ENCODE measurements around the gene FAM180A. TPM values are rescaled to one million over a fixed set of nuclear protein-coding genes. Genes with fewer than 3 reads are reported as not detected.
A peak's percentile ranks its signal among the peaks of the same experiment; 100 is the strongest.

The FAM180A gene
- total RNA-seq, 3 donors from 2014 or later (not counting 1 experiment from before 2014, with no cell fraction given), result not detected

- intact Hi-C loops (cut with micrococcal nuclease), result no loop called here
- WGBS (ENCODE audit: insufficient coverage), result 100% methylated on average over 1 of the region's 1 CpG
- H3K36me3 Mint-ChIP-seq, result no peaks in the 10 kb centered on the region
Measured at GRCh38 chr7:135715673-135716072, 32.9 kb downstream of the FAM180A start.

GRCh38 chr7:135715055-135715522, 33.5 kb downstream of the FAM180A start:
- Histone ChIP-seq H3K4me1 (ENCODE audit: control insufficient read depth, insufficient read depth, low read length) (no peaks in the 10 kb centered on the region), H3K4me3 (ENCODE audit: low read length) (no peak overlapping the region), H3K27me3 (ENCODE audit: control insufficient read depth, insufficient read depth, low read length) (no peaks in the 10 kb centered on the region), H3K36me3 (ENCODE audit: control insufficient read depth, insufficient read depth, low read length) (no peaks in the 10 kb centered on the region), H3K27ac (ENCODE audit: low read length) (no peak overlapping the region), H3K9me3 (ENCODE audit: control insufficient read depth, insufficient read depth, low read length) (no peaks in the 10 kb centered on the region)
- 94% methylated on average over 5 of the region's 5 CpGs for WGBS (ENCODE audit: insufficient coverage)
- no peaks in the 10 kb centered on the region for H3K36me3 Mint-ChIP-seq
- no peak for TF ChIP-seq CTCF (IDR thresholded peaks at IDR 0.05)
- no peak overlapping the region for H3K4me3 Mint-ChIP-seq
- no peak overlapping the region for H3K27ac Mint-ChIP-seq
- no peaks in the 10 kb centered on the region for H3K4me1 Mint-ChIP-seq
- no peak for DNase-seq
- no peaks in the 10 kb centered on the region for H3K9me3 Mint-ChIP-seq
- peaks cover 0 to 5% of the 10 kb centered on the region in 2 donors for H3K27me3 Mint-ChIP-seq (ENCODE audit: low read depth in 2 of 2)
- ATAC-seq, result peak in 1 of 3 donors; percentile 36
- intact Hi-C loops (cut with micrococcal nuclease), result no loop called here

More at GRCh38 chr7:135715673-135716072, 32.9 kb downstream of the FAM180A start:
- Mint-ChIP-seq H3K9me3 (no peaks in the 10 kb centered on the region), H3K4me1 (no peaks in the 10 kb centered on the region), H3K4me3 (no peak overlapping the region), H3K27ac (no peak overlapping the region), H3K27me3 (ENCODE audit: low read depth in 2 of 2) (peaks cover 0 to 7% of the 10 kb centered on the region in 2 donors)
- no peak overlapping the region for H3K4me3 ChIP-seq (ENCODE audit: low read length)
- no peaks in the 10 kb centered on the region for H3K9me3 ChIP-seq (ENCODE audit: control insufficient read depth, insufficient read depth, low read length)
- H3K4me1 ChIP-seq (ENCODE audit: control insufficient read depth, insufficient read depth, low read length), result no peaks in the 10 kb centered on the region
- no peak overlapping the region for H3K27ac ChIP-seq (ENCODE audit: low read length)
- no peaks in the 10 kb centered on the region for H3K27me3 ChIP-seq (ENCODE audit: control insufficient read depth, insufficient read depth, low read length)
- ATAC-seq (no peak), DNase-seq (no peak)
- TF ChIP-seq CTCF (IDR thresholded peaks at IDR 0.05), result no peak
- no peaks in the 10 kb centered on the region for H3K36me3 ChIP-seq (ENCODE audit: control insufficient read depth, insufficient read depth, low read length)

- Mint-ChIP-seq H3K4me1 (no peaks in the 10 kb centered on the region), H3K4me3 (no peak overlapping the region), H3K9me3 (no peaks in the 10 kb centered on the region), H3K36me3 (no peaks in the 10 kb centered on the region), H3K27ac (no peak overlapping the region), H3K27me3 (ENCODE audit: low read depth in 2 of 2) (peaks cover 0 to 5% of the 10 kb centered on the region in 2 donors)
- ATAC-seq (peak in 1 of 3 donors; percentile 36), DNase-seq (no peak)
- WGBS (ENCODE audit: insufficient coverage), result 94% methylated on average over 20 of the region's 20 CpGs
- intact Hi-C loops (cut with micrococcal nuclease), result no loop called here
- no peaks in the 10 kb centered on the region for H3K36me3 ChIP-seq (ENCODE audit: control insufficient read depth, insufficient read depth, low read length)
- TF ChIP-seq CTCF (IDR thresholded peaks at IDR 0.05), result no peak
- no peaks in the 10 kb centered on the region for H3K4me1 ChIP-seq (ENCODE audit: control insufficient read depth, insufficient read depth, low read length)
- no peak overlapping the region for H3K27ac ChIP-seq (ENCODE audit: low read length)
- H3K4me3 ChIP-seq (ENCODE audit: low read length), result no peak overlapping the region
- H3K9me3 ChIP-seq (ENCODE audit: control insufficient read depth, insufficient read depth, low read length), result no peaks in the 10 kb centered on the region
- no peaks in the 10 kb centered on the region for H3K27me3 ChIP-seq (ENCODE audit: control insufficient read depth, insufficient read depth, low read length)
Measured at GRCh38 chr7:135714534-135715009, 34.0 kb downstream of the FAM180A start.
